GM21786 (cell line): ENCODE measurements around the gene STK40.

ENCODE experiments used
- ATAC-seq: cut with Tn5 transposase; IDR thresholded peaks from one replicate; pipeline ENCODE4 v1.9.1; 2021; ENCODE audit not compliant: unreplicated experiment

STK40 gene

GRCh38 chr1:36321119-36321951, 64.4 kb downstream of the STK40 start:
- ATAC-seq: no peak

- no peak for ATAC-seq
Measured at GRCh38 chr1:36320767-36321118, 65.0 kb downstream of the STK40 start.

GRCh38 chr1:36320291-36320761, 65.4 kb downstream of the STK40 start:
- no peak for ATAC-seq

GRCh38 chr1:36309397-36309796, 76.3 kb downstream of the STK40 start:
- ATAC-seq: no peak

GRCh38 chr1:36307601-36308330, 78.0 kb downstream of the STK40 start:
- no peak for ATAC-seq

- peak; percentile 98 for ATAC-seq
Measured at GRCh38 chr1:36306902-36307456, 78.7 kb downstream of the STK40 start.

GRCh38 chr1:36306210-36306901, 79.4 kb downstream of the STK40 start, which contains the start of gene SH3D21:
SH3D21 (plus strand) TSS chr1:36306368; CDS start chr1:36306421, 53 bp downstream.
- ATAC-seq: peak; percentile 16

- ATAC-seq: no peak
Measured at GRCh38 chr1:36305915-36306209, 79.9 kb downstream of the STK40 start.

- ATAC-seq: no peak
Measured at GRCh38 chr1:36304970-36305914, 80.5 kb downstream of the STK40 start.

- ATAC-seq: no peak
Measured at GRCh38 chr1:36304521-36304920, 81.2 kb downstream of the STK40 start.

- no peak for ATAC-seq
Measured at GRCh38 chr1:36303650-36304360, 81.9 kb downstream of the STK40 start.

GRCh38 chr1:36303244-36303643, 82.5 kb downstream of the STK40 start:
- no peak for ATAC-seq

GRCh38 chr1:36301220-36301619, 84.5 kb downstream of the STK40 start:
- no peak for ATAC-seq

GRCh38 chr1:36300526-36300925, 85.2 kb downstream of the STK40 start:
- ATAC-seq: no peak

- ATAC-seq: no peak
Measured at GRCh38 chr1:36298640-36299039, 87.1 kb downstream of the STK40 start.

GRCh38 chr1:36297062-36297461, 88.7 kb downstream of the STK40 start:
- no peak for ATAC-seq

GRCh38 chr1:36295390-36295789, 90.3 kb downstream of the STK40 start:
- ATAC-seq: no peak
